IPS-20b (cell line): ENCODE results near the gene IGSF11.
"Not testable (repeated sequence)": the region's sequence is repeated elsewhere in the genome, so short reads cannot be mapped to it uniquely, and the experiment has no call there.

Source experiments
- H3K27ac ChIP-seq: one replicate; pipeline ENCODE4 v1.5.1; 2013; ENCODE audit warnings: low read length
- H3K27me3 ChIP-seq: 2 replicates; pipeline ENCODE4 v1.6.1; 2013; ENCODE audit warnings: mild to moderate bottlenecking, low read length, inconsistent platforms; ENCODE audit not compliant: insufficient read depth
- H3K36me3 ChIP-seq: 2 replicates; pipeline ENCODE4 v1.6.1; 2013; ENCODE audit warnings: low read depth, mild to moderate bottlenecking, inconsistent platforms, low read length, moderate library complexity; ENCODE audit not compliant: insufficient read depth
- H3K4me1 ChIP-seq: 2 replicates; pipeline ENCODE4 v1.6.1; 2013; ENCODE audit warnings: mild to moderate bottlenecking, control low read depth, inconsistent platforms, low read length, moderate library complexity; ENCODE audit not compliant: insufficient read depth
- H3K4me3 ChIP-seq: 2 replicates; pipeline ENCODE4 v1.5.1; 2013; ENCODE audit warnings: mild to moderate bottlenecking, low read length, inconsistent platforms
- H3K9ac ChIP-seq: 2 replicates; pipeline ENCODE4 v1.6.1; 2013; ENCODE audit warnings: low read depth, mild to moderate bottlenecking, inconsistent platforms, low read length, moderate library complexity
- H3K9me3 ChIP-seq: 2 replicates; pipeline ENCODE4 v1.6.1; 2013; ENCODE audit warnings: mild to moderate bottlenecking, low read depth, low read length, inconsistent platforms; ENCODE audit not compliant: insufficient read depth

The IGSF11 gene

GRCh38 chr3:119034256-119035013 is at the start of gene IGSF11:
IGSF11 (minus strand) TSS chr3:119034846; CDS start chr3:119034582, 264 bp downstream.
- Histone ChIP-seq H3K36me3 (no peaks in the 10 kb centered on the region), H3K9me3 (no peaks in the 10 kb centered on the region), H3K4me1 (peaks cover 7% of the 10 kb centered on the region), H3K27ac (no peak within 1 kb of the TSS), H3K9ac (peak within 1 kb of the TSS; percentile 57; the same call in 1 of the 2 replicates), H3K4me3 (peak within 1 kb of the TSS; percentile 63), H3K27me3 (peaks cover 35% of the 10 kb centered on the region)

GRCh38 chr3:119080364-119080763 is 45.7 kb upstream of the IGSF11 start:
- H3K4me3 ChIP-seq, result no peak overlapping the region
- H3K9me3 ChIP-seq, result no peaks in the 10 kb centered on the region
- H3K36me3 ChIP-seq, result no peaks in the 10 kb centered on the region
- no peak overlapping the region for H3K27ac ChIP-seq
- H3K27me3 ChIP-seq, result no peaks in the 10 kb centered on the region
- no peak overlapping the region for H3K9ac ChIP-seq
- no peaks in the 10 kb centered on the region for H3K4me1 ChIP-seq

- H3K9me3 ChIP-seq, result peaks cover 5% of the 10 kb centered on the region; the same call in 1 of the 2 replicates
- no peaks in the 10 kb centered on the region for H3K27me3 ChIP-seq
- no peak overlapping the region for H3K27ac ChIP-seq
- no peaks in the 10 kb centered on the region for H3K4me1 ChIP-seq
- H3K9ac ChIP-seq, result no peak overlapping the region
- no peak overlapping the region for H3K4me3 ChIP-seq
- H3K36me3 ChIP-seq, result no peaks in the 10 kb centered on the region
Measured at GRCh38 chr3:119073258-119074001, 38.8 kb upstream of the IGSF11 start.

GRCh38 chr3:119072451-119072850 is 37.8 kb upstream of the IGSF11 start:
- H3K9me3 ChIP-seq, H3K4me1 ChIP-seq, H3K9ac ChIP-seq, H3K27me3 ChIP-seq, H3K27ac ChIP-seq, H3K4me3 ChIP-seq, H3K36me3 ChIP-seq: not testable (repeated sequence)

- H3K4me3 ChIP-seq, result no peak overlapping the region
- H3K27me3 ChIP-seq, result no peaks in the 10 kb centered on the region
- no peaks in the 10 kb centered on the region for H3K4me1 ChIP-seq
- H3K27ac ChIP-seq, result no peak overlapping the region
- no peaks in the 10 kb centered on the region for H3K36me3 ChIP-seq
- no peak overlapping the region for H3K9ac ChIP-seq
- H3K9me3 ChIP-seq, result peaks cover 5% of the 10 kb centered on the region; the same call in 1 of the 2 replicates
Measured at GRCh38 chr3:119069725-119070124, 35.1 kb upstream of the IGSF11 start.

- Histone ChIP-seq H3K27ac (no peak overlapping the region), H3K9me3 (no peaks in the 10 kb centered on the region), H3K4me1 (no peaks in the 10 kb centered on the region), H3K4me3 (no peak overlapping the region), H3K36me3 (no peaks in the 10 kb centered on the region), H3K9ac (no peak overlapping the region), H3K27me3 (no peaks in the 10 kb centered on the region)
Measured at GRCh38 chr3:119063471-119063870, 28.8 kb upstream of the IGSF11 start.

- Histone ChIP-seq H3K9me3 (no peaks in the 10 kb centered on the region), H3K9ac (no peak overlapping the region), H3K27me3 (no peaks in the 10 kb centered on the region), H3K27ac (no peak overlapping the region), H3K4me3 (no peak overlapping the region), H3K4me1 (no peaks in the 10 kb centered on the region), H3K36me3 (no peaks in the 10 kb centered on the region)
Measured at GRCh38 chr3:119062892-119063291, 28.2 kb upstream of the IGSF11 start.

- H3K4me3 ChIP-seq, result 0 out of 2 replicates have a peak overlapping the region, but pooled peaks have one; percentile 26
- H3K9ac ChIP-seq, result no peak overlapping the region
- no peaks in the 10 kb centered on the region for H3K36me3 ChIP-seq
- H3K27ac ChIP-seq, result no peak overlapping the region
- H3K4me1 ChIP-seq, result no peaks in the 10 kb centered on the region
- H3K9me3 ChIP-seq, result no peaks in the 10 kb centered on the region
- no peaks in the 10 kb centered on the region for H3K27me3 ChIP-seq
Measured at GRCh38 chr3:119044593-119044992, 9.9 kb upstream of the IGSF11 start.

- H3K4me3 ChIP-seq, result no peak overlapping the region
Measured at GRCh38 chr3:119042162-119042561, 7.5 kb upstream of the IGSF11 start.

GRCh38 chr3:119035014-119035346 is 334 bp upstream of the IGSF11 start:
- Histone ChIP-seq H3K36me3 (no peaks in the 10 kb centered on the region), H3K9me3 (no peaks in the 10 kb centered on the region), H3K27me3 (peaks cover 35% of the 10 kb centered on the region), H3K4me3 (peak overlapping the region; percentile 63), H3K4me1 (peaks cover 7% of the 10 kb centered on the region), H3K27ac (no peak overlapping the region), H3K9ac (no peak overlapping the region)

More at GRCh38 chr3:119042162-119042561, 7.5 kb upstream of the IGSF11 start:
- Histone ChIP-seq H3K36me3 (no peaks in the 10 kb centered on the region), H3K9ac (no peak overlapping the region), H3K9me3 (no peaks in the 10 kb centered on the region), H3K4me1 (no peaks in the 10 kb centered on the region; the same call in 1 of the 2 replicates), H3K27me3 (no peaks in the 10 kb centered on the region), H3K27ac (no peak overlapping the region)

- Histone ChIP-seq H3K27ac (no peak overlapping the region), H3K27me3 (peaks cover 35% of the 10 kb centered on the region), H3K4me1 (peaks cover 7% of the 10 kb centered on the region), H3K9ac (peak overlapping the region; percentile 57; the same call in 1 of the 2 replicates), H3K36me3 (no peaks in the 10 kb centered on the region), H3K9me3 (no peaks in the 10 kb centered on the region), H3K4me3 (peak overlapping the region; percentile 63)
Measured at GRCh38 chr3:119033393-119034255, 1.0 kb downstream of the IGSF11 start.
